GM12892 (cell line): ENCODE data around the gene TICRR.

Experiments used
- POLR2A ChIP-seq: IDR thresholded peaks from 2 replicates; pipeline ENCODE4 v1.6.1; 2011; ENCODE audit warnings: low read depth, low read length, control low read depth
- POLR2AphosphoS5 ChIP-seq: IDR thresholded peaks from 2 replicates; pipeline ENCODE4 v1.6.1; 2011; ENCODE audit warnings: low read depth, low read length, control low read depth

- TF ChIP-seq POLR2AphosphoS5 = no peak
- TF ChIP-seq POLR2A = no peak
Measured at GRCh38 chr15:89577776-89578115, 2.5 kb downstream of the TICRR start.
